ENCODE measurements around the gene ATP9B. TPM values are rescaled to one million over a fixed set of nuclear protein-coding genes. Genes with fewer than 3 reads are reported as not detected.
A peak's percentile ranks its signal among the peaks of the same experiment; 100 is the strongest.
"Not testable (repeated sequence)": the region's sequence is repeated elsewhere in the genome, so short reads cannot be mapped to it uniquely, and the experiment has no call there.

The ATP9B gene
- total RNA-seq, 2 donors from 2014 or later, result 69.5 to 72.4 TPM

DNA sequence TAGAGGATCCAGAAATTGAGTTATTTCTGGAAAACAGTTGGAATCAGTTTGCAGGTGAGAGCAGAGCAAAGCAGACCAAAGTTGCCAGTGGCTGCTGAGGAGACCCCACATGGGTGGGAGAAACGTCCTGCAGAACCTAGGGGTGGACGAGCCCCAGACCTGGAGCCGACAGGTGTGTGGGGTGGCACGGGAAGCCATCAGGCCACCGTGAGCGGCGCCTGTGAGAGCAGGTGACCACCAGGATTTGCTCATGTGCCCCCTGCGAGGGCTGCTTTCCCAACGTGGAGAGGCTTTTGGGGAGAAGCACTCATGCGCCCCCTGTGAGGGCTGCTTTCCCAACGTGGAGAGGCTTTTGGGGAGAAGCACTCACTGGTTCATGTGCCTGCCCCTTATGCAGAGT is 209.7 kb downstream of the ATP9B start:
- peaks cover 2% of the 10 kb centered on the region for H3K36me3 Mint-ChIP-seq (ENCODE audit: low read depth)
- H3K27me3 Mint-ChIP-seq, result no peaks in the 10 kb centered on the region
- no peak for DNase-seq
- H3K4me1 Mint-ChIP-seq, result peaks cover 13% of the 10 kb centered on the region
- H3K4me3 Mint-ChIP-seq, result no peak overlapping the region
- H3K27ac Mint-ChIP-seq, result no peak overlapping the region
- no peaks in the 10 kb centered on the region for H3K9me3 ChIP-seq (ENCODE audit: control insufficient read depth, low read length, poor library complexity, severe bottlenecking)
- ATAC-seq, result no peak

DNA sequence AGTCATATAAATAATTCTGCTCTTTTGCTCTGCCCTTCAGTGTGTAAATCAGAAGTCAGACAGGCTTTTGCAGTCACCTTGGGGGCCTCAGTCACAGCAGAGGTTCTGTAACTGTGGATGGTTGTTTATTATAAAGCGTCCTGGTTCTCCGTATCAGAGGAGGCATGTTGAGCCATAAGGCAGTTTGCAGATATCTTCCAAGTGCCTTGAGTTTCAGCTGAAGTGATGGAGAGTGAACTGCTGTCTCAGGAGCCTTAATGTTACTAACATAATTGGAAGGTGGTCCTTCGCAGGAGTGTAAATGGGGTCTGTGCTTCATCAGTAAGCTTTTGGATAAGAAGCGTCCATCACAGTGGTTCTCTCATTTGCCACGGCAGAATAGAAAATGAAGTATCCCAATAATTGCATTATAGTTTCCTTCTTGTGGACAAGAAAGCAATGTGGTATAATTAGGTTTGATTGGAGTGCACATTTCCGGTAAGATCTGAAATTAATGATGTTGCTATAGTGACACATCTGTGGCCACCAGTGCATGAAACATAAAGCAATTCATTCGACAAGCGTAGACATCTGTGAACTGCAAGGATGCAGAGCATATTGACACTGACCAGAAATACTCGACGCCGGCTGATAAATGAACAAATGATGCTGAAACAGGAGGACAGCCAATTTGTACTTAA is 214.1 kb downstream of the ATP9B start:
- Mint-ChIP-seq H3K27ac (no peak overlapping the region), H3K4me1 (no peaks in the 10 kb centered on the region), H3K4me3 (no peak overlapping the region), H3K27me3 (no peaks in the 10 kb centered on the region), H3K36me3 (ENCODE audit: low read depth) (peaks cover 4% of the 10 kb centered on the region)
- ATAC-seq (no peak), DNase-seq (no peak)
- no peaks in the 10 kb centered on the region for H3K9me3 ChIP-seq (ENCODE audit: control insufficient read depth, low read length, poor library complexity, severe bottlenecking)

GRCh38 chr18:79283929-79284328 is 214.7 kb downstream of the ATP9B start:
- no peak for DNase-seq
- peaks cover 4% of the 10 kb centered on the region for H3K36me3 Mint-ChIP-seq (ENCODE audit: low read depth)
- H3K27me3 Mint-ChIP-seq, result no peaks in the 10 kb centered on the region
- no peaks in the 10 kb centered on the region for H3K4me1 Mint-ChIP-seq
- H3K9me3 ChIP-seq (ENCODE audit: control insufficient read depth, low read length, poor library complexity, severe bottlenecking), result no peaks in the 10 kb centered on the region
- H3K4me3 Mint-ChIP-seq, result no peak overlapping the region
- H3K27ac Mint-ChIP-seq, result no peak overlapping the region
- no peak for ATAC-seq

GRCh38 chr18:79285191-79285590 is 216.0 kb downstream of the ATP9B start:
- H3K9me3 ChIP-seq (ENCODE audit: control insufficient read depth, low read length, poor library complexity, severe bottlenecking); H3K4me3 Mint-ChIP-seq; H3K27ac Mint-ChIP-seq; DNase-seq; H3K4me1 Mint-ChIP-seq; ATAC-seq; H3K27me3 Mint-ChIP-seq; H3K36me3 Mint-ChIP-seq (ENCODE audit: low read depth): not testable (repeated sequence)

GRCh38 chr18:79290409-79290808 is 221.2 kb downstream of the ATP9B start:
- not testable (repeated sequence) for H3K27ac Mint-ChIP-seq; H3K9me3 ChIP-seq (ENCODE audit: control insufficient read depth, low read length, poor library complexity, severe bottlenecking); DNase-seq; H3K27me3 Mint-ChIP-seq; H3K36me3 Mint-ChIP-seq (ENCODE audit: low read depth); ATAC-seq
- Mint-ChIP-seq H3K4me1 (peaks cover 10% of the 10 kb centered on the region), H3K4me3 (peak overlapping the region; percentile 2)

- Mint-ChIP-seq H3K27me3 (no peaks in the 10 kb centered on the region), H3K4me1 (peaks cover 10% of the 10 kb centered on the region), H3K4me3 (peak overlapping the region; percentile 2), H3K27ac (no peak overlapping the region), H3K36me3 (ENCODE audit: low read depth) (no peaks in the 10 kb centered on the region)
- ATAC-seq, result no peak
- no peaks in the 10 kb centered on the region for H3K9me3 ChIP-seq (ENCODE audit: control insufficient read depth, low read length, poor library complexity, severe bottlenecking)
- no peak for DNase-seq
Observed at GRCh38 chr18:79290876-79291275, 221.7 kb downstream of the ATP9B start.

GRCh38 chr18:79294235-79294634 is 225.0 kb downstream of the ATP9B start:
- no peak overlapping the region for H3K27ac Mint-ChIP-seq
- H3K36me3 Mint-ChIP-seq (ENCODE audit: low read depth), result peaks cover 10% of the 10 kb centered on the region
- no peaks in the 10 kb centered on the region for H3K9me3 ChIP-seq (ENCODE audit: control insufficient read depth, low read length, poor library complexity, severe bottlenecking)
- ATAC-seq (no peak), DNase-seq (no peak)
- peaks cover 11% of the 10 kb centered on the region for H3K4me1 Mint-ChIP-seq
- H3K27me3 Mint-ChIP-seq, result no peaks in the 10 kb centered on the region
- no peak overlapping the region for H3K4me3 Mint-ChIP-seq

- Mint-ChIP-seq H3K27ac (no peak overlapping the region), H3K4me1 (peaks cover 12% of the 10 kb centered on the region), H3K4me3 (no peak overlapping the region), H3K27me3 (no peaks in the 10 kb centered on the region), H3K36me3 (ENCODE audit: low read depth) (peaks cover 15% of the 10 kb centered on the region)
- DNase-seq (no peak), ATAC-seq (no peak)
- no peaks in the 10 kb centered on the region for H3K9me3 ChIP-seq (ENCODE audit: control insufficient read depth, low read length, poor library complexity, severe bottlenecking)
Observed at GRCh38 chr18:79299272-79299671, 230.1 kb downstream of the ATP9B start.

DNA sequence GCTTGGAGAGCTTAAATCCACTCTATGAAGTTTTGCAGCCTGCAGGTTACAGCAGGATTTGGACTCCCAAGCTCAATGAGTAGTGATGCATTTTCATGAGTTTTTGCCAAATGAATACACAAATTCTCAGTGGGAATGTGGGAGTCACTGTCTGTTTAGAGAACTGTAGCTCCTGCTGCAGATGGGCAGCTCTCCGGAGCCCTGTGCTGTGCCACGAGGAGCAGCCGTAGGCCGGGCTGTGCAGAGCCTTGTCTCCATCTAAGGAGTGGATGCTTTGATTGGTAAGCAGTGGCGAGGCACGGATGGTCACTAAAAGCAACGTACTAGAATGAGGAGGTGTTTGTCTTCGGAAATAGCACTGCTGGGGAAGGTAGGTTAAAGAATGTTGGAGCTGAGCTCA is 230.5 kb downstream of the ATP9B start:
- ATAC-seq, result no peak
- H3K4me1 Mint-ChIP-seq, result peaks cover 12% of the 10 kb centered on the region
- peaks cover 15% of the 10 kb centered on the region for H3K36me3 Mint-ChIP-seq (ENCODE audit: low read depth)
- no peak for DNase-seq
- no peak overlapping the region for H3K27ac Mint-ChIP-seq
- no peaks in the 10 kb centered on the region for H3K27me3 Mint-ChIP-seq
- no peak overlapping the region for H3K4me3 Mint-ChIP-seq
- no peaks in the 10 kb centered on the region for H3K9me3 ChIP-seq (ENCODE audit: control insufficient read depth, low read length, poor library complexity, severe bottlenecking)

GRCh38 chr18:79300413-79300812 is 231.2 kb downstream of the ATP9B start:
- Mint-ChIP-seq H3K4me1 (peaks cover 12% of the 10 kb centered on the region), H3K27me3 (no peaks in the 10 kb centered on the region), H3K27ac (no peak overlapping the region), H3K36me3 (ENCODE audit: low read depth) (peaks cover 15% of the 10 kb centered on the region), H3K4me3 (no peak overlapping the region)
- H3K9me3 ChIP-seq (ENCODE audit: control insufficient read depth, low read length, poor library complexity, severe bottlenecking), result no peaks in the 10 kb centered on the region
- no peak for DNase-seq
- no peak for ATAC-seq

- H3K27ac Mint-ChIP-seq, result no peak overlapping the region
- H3K4me1 Mint-ChIP-seq, result peaks cover 9% of the 10 kb centered on the region
- peaks cover 10% of the 10 kb centered on the region for H3K36me3 Mint-ChIP-seq (ENCODE audit: low read depth)
- no peak for ATAC-seq
- no peak for DNase-seq
- no peak overlapping the region for H3K4me3 Mint-ChIP-seq
- H3K27me3 Mint-ChIP-seq, result no peaks in the 10 kb centered on the region
- no peaks in the 10 kb centered on the region for H3K9me3 ChIP-seq (ENCODE audit: control insufficient read depth, low read length, poor library complexity, severe bottlenecking)
Observed at GRCh38 chr18:79302120-79302519, 232.9 kb downstream of the ATP9B start.

DNA sequence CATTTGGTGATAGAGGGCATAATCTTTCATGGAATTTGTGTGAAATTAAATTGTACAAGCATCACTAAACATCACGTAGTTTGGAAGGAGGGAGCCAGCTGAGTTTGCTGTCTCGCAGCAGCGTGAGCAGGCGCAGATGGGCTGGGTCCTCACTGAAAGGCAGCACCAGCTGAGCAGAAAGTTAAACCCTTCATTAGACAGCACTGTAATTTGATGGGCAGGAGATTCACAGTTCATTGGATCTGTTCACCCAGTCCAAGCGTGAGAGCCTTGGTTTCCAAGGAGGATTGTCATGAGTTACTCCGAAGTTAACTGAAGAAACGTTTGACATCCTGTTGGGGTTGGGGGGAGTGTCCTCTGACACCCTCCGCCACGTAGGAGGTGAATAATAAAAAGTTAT is 236.7 kb downstream of the ATP9B start:
- Mint-ChIP-seq H3K27ac (no peak overlapping the region), H3K27me3 (no peaks in the 10 kb centered on the region), H3K4me3 (no peak overlapping the region), H3K4me1 (peaks cover 3% of the 10 kb centered on the region), H3K36me3 (ENCODE audit: low read depth) (peaks cover 7% of the 10 kb centered on the region)
- ATAC-seq (no peak), DNase-seq (no peak)
- H3K9me3 ChIP-seq (ENCODE audit: control insufficient read depth, low read length, poor library complexity, severe bottlenecking), result no peaks in the 10 kb centered on the region

GRCh38 chr18:79309614-79310358 is 240.6 kb downstream of the ATP9B start:
- H3K9me3 ChIP-seq (ENCODE audit: control insufficient read depth, low read length, poor library complexity, severe bottlenecking), result no peaks in the 10 kb centered on the region
- no peaks in the 10 kb centered on the region for H3K27me3 Mint-ChIP-seq
- H3K36me3 Mint-ChIP-seq (ENCODE audit: low read depth), result peaks cover 13% of the 10 kb centered on the region
- peaks cover 3% of the 10 kb centered on the region for H3K4me1 Mint-ChIP-seq
- H3K4me3 Mint-ChIP-seq, result no peak overlapping the region
- ATAC-seq (no peak), DNase-seq (no peak)
- peak overlapping the region; percentile 78 for H3K27ac Mint-ChIP-seq
